GM12873 (cell line): ENCODE measurements around the gene TAMALIN.
A peak's percentile ranks its signal among the peaks of the same experiment; 100 is the strongest.

Source experiments
- TF ChIP-seq, protein P1 (sequence below): IDR thresholded peaks from 2 replicates; pipeline ENCODE4 v1.5.1; 2012; ENCODE audit warnings: low read depth, mild to moderate bottlenecking, moderate library complexity, low read length, control low read depth; ENCODE audit not compliant: insufficient read depth; ENCODE audit errors: missing control alignments

Gene TAMALIN

DNA sequence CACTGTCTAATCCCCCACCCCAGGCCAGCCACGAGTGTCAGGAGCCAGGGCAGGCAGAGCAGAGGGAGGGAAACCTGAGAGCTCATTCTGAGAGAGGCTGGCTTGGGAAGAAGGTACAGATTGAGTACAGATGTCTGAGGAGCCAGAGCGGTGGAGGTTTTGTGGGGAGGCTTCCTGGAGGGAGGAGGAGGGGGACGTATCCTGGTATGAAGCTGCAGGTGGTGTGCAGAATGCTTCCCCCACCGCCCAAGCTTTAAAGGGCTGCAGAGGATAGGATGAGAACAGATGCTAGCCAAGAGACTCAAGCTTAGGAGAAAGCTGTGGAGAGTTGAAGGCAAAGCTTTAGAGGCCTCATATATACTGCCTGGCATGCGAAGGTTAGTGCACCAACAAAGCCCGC is 3.2 kb upstream of the TAMALIN start:
- TF ChIP-seq, protein P1, sequence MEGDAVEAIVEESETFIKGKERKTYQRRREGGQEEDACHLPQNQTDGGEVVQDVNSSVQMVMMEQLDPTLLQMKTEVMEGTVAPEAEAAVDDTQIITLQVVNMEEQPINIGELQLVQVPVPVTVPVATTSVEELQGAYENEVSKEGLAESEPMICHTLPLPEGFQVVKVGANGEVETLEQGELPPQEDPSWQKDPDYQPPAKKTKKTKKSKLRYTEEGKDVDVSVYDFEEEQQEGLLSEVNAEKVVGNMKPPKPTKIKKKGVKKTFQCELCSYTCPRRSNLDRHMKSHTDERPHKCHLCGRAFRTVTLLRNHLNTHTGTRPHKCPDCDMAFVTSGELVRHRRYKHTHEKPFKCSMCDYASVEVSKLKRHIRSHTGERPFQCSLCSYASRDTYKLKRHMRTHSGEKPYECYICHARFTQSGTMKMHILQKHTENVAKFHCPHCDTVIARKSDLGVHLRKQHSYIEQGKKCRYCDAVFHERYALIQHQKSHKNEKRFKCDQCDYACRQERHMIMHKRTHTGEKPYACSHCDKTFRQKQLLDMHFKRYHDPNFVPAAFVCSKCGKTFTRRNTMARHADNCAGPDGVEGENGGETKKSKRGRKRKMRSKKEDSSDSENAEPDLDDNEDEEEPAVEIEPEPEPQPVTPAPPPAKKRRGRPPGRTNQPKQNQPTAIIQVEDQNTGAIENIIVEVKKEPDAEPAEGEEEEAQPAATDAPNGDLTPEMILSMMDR: no peak

DNA sequence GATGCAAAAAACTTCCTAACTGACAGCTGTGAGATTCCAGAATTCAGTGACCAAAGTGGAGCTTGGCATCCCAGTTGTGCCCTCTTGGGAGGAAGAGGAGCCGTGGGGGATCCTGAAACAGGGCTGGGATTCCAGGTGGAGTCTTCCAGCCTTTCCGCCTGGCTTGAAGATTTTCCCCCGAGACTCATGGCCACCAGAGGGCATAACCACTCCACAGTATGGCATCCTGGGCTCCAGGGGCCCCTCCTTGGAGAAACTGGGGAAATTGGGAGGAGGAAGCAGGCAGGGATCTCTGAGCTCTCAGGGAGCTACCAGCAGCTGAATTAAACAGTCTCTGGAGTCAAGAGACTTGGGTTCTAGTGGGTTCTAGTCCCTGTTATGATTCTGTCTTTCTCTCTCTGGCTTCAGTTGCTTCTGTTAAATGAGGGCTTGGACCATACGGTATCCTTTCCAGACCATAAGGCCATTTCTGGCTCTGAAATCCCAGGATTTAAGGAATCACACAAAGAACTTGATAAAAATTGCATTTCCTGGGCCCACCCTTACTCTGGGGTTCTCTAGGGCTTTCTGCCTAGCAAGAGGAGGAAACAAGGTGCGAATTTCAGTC is 2.6 kb upstream of the TAMALIN start:
- TF ChIP-seq, protein P1: peak; percentile 48

DNA sequence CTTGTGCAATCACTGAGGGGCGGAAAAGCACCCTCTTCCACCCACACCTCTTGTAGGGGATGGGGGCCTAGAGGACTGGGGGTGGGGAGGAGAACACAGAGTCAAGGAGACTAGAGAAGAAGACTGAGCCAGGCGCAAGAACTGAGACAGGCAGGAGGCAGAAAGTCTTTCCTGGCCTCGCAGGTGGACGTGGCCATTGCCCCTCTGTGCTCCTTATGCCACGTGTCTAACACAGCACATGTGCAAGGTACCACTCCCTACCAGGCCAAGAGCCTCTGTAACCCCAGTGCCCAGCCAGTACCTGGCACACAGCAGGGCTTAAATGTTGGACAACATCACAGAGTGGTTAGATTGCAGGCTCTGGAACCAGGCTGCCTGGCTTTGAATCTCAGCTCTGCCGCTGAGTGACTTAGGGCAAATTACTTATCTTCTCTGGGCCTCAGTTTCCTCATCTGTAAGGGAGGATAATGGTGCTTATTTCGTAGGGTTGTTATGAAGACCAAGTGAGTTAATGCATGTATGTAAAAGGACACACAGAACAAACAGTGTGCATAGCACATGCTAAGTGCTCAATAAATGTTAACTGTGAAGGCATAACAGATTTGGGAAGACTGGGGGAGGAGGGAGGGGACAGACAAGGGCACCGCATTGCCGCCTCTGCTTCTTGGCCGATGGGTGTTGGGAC is 1.4 kb upstream of the TAMALIN start:
- TF ChIP-seq, protein P1: no peak

DNA sequence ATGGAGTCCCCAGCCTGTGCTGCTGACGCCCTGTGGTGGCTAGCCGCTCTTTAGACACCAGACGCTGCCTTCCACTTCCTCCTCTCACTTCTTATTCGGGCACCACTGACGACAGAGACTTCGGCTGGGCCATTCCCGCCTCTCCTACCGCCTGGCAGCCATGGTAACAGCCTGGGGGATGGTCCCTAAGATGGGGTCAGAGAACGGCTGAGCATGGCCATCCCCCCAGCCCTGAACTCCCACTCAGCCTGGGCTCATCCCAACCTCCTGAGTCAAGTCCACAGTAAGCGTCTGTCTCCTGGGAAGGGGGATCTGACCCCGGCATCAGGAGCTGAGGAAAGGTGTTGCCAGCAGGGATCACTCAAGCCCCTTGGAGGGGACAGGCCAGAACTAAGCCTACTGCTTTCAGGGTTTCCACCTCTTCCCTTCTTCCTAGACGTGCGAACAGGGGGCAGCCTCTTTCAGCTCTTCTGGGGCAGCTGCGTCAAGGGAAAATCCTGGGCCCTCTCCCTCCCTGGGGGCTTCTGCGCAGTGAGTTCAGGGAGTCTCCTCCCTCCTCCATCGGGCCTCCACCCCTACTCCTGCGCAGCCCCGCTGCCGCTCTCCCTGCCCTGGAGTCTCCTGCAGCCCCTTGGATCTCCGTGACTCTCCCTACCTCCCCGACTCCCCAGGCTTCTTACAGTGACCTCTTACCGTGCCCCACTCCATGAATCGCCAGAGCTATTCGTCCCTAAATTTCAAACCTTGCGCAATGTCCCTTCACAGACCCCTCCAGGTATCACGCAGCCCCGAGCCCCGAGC is 643 bp upstream of the TAMALIN start:
- TF ChIP-seq, protein P1: no peak

DNA sequence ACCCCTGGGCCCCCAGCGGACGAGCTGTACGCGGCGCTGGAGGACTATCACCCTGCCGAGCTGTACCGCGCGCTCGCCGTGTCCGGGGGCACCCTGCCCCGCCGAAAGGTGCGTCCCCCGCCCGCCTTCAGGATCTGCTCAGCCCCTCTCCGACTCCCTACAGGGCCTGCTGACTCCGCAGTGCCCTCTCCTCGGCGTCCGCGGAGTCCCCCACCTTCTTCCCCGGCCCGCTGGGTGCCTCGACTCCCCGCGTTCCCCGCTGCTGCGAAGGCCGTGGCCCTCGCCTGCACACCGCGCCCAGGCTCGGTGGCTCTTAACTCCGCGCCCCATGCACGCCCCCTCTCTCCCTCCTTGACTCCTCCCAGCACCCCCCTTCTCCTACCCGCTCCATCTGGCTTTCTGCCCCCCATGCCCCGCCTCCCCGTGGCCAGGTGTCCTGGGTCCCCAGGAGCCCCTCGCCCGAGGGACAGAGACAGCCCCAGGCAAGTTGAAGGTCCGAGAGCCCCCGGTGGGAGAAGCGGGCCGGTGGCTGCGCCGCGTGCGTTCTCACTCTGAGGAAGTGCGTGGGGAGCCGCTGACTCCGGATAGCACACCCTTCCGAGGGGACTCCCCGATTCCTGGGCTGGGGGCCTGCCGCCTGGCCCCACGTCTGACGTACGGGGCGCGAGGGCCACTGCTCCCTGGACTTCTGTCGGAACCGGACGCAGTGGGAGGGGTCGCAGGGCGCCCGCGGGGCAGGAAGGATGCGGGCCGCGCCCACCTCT is 594 bp downstream of the TAMALIN start:
- TF ChIP-seq, protein P1: no peak

DNA sequence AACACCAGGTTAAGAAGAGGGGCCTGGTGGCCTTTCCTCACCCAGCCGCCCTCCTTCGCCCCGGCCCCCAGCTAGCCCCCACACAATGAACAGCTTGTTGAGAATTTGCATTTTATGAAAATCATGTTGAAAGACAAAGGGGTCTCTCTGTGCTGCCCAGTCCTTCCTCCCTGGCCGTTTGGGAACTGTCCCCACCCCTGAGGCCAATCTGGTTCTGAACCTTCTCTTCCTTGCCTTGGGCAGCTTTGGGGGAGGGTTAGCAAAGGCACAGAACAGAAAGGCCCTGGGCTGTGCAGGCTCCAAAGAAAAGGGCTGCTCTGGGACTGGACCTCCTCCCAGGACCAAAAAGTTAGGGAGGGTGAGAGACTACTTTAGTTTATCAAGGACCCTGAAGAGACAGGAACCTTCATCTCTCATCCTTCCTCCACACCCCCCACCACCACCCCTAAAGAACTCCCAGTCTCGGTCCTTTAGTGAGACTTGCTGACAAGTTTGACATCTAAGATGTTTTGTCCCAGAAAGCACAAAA is 1.3 kb downstream of the TAMALIN start:
- TF ChIP-seq, protein P1: no peak
